ENCODE measurements around the gene FCHSD2.

The FCHSD2 gene

GRCh38 chr11:73095613-73096012 lies 46.5 kb downstream of the FCHSD2 start:
- no peak overlapping the region for H3K9ac ChIP-seq (ENCODE audit: low read depth, low read length)
- no peak overlapping the region for H3K27ac ChIP-seq (ENCODE audit: low read length)
- ATAC-seq (ENCODE audit: insufficient read depth, low read depth) (no peak), DNase-seq (no peak)
- H3K9me3 ChIP-seq (ENCODE audit: insufficient read depth, low read length, severe bottlenecking) = no peaks in the 10 kb centered on the region
- peaks cover 5% of the 10 kb centered on the region; the same call in 1 of the 2 replicates for H4K20me1 ChIP-seq (ENCODE audit: insufficient read depth, low read length)
- no peak for TF ChIP-seq CTCF (IDR thresholded peaks at IDR 0.05; ENCODE audit: borderline replicate concordance, extremely low read depth, low read length, poor library complexity, severe bottlenecking)
- TF ChIP-seq EZH2 (IDR thresholded peaks at IDR 0.05; ENCODE audit: borderline replicate concordance, low read depth, low read length, severe bottlenecking) = no peak
- no peaks in the 10 kb centered on the region for H3K4me1 ChIP-seq (ENCODE audit: insufficient read depth, low read length)
- no peak overlapping the region for H3K4me3 ChIP-seq (ENCODE audit: low read depth in 1 of 2, low read length in 2 of 2)
- no peak overlapping the region for H2AFZ ChIP-seq (ENCODE audit: low read depth, low read length)
- H3K4me2 ChIP-seq (ENCODE audit: insufficient read depth, low read length) = no peak overlapping the region
- H3K36me3 ChIP-seq (ENCODE audit: insufficient read depth, low read length) = no peaks in the 10 kb centered on the region
- no peaks in the 10 kb centered on the region for H3K27me3 ChIP-seq (ENCODE audit: insufficient read depth, low read length, poor library complexity)
- peaks cover 51% of the 10 kb centered on the region for H3K79me2 ChIP-seq (ENCODE audit: insufficient read depth, low read length)

GRCh38 chr11:73091521-73092305 lies 50.4 kb downstream of the FCHSD2 start:
- H3K4me2 ChIP-seq (ENCODE audit: insufficient read depth, low read length) = no peak overlapping the region
- no peak overlapping the region for H2AFZ ChIP-seq (ENCODE audit: low read depth, low read length)
- no peak overlapping the region for H3K27ac ChIP-seq (ENCODE audit: low read length)
- peaks cover 7% of the 10 kb centered on the region; the same call in 1 of the 2 replicates for H4K20me1 ChIP-seq (ENCODE audit: insufficient read depth, low read length)
- H3K4me1 ChIP-seq (ENCODE audit: insufficient read depth, low read length) = no peaks in the 10 kb centered on the region
- no peak overlapping the region for H3K4me3 ChIP-seq (ENCODE audit: low read depth in 1 of 2, low read length in 2 of 2)
- H3K9ac ChIP-seq (ENCODE audit: low read depth, low read length) = no peak overlapping the region
- TF ChIP-seq CTCF (IDR thresholded peaks at IDR 0.05; ENCODE audit: borderline replicate concordance, extremely low read depth, low read length, poor library complexity, severe bottlenecking) (no peak), EZH2 (IDR thresholded peaks at IDR 0.05; ENCODE audit: borderline replicate concordance, low read depth, low read length, severe bottlenecking) (no peak)
- no peaks in the 10 kb centered on the region for H3K36me3 ChIP-seq (ENCODE audit: insufficient read depth, low read length)
- peaks cover 55% of the 10 kb centered on the region for H3K79me2 ChIP-seq (ENCODE audit: insufficient read depth, low read length)
- no peaks in the 10 kb centered on the region for H3K9me3 ChIP-seq (ENCODE audit: insufficient read depth, low read length, severe bottlenecking)
- no peaks in the 10 kb centered on the region for H3K27me3 ChIP-seq (ENCODE audit: insufficient read depth, low read length, poor library complexity)
- no peak for ATAC-seq (ENCODE audit: insufficient read depth, low read depth)
- no peak for DNase-seq

DNA sequence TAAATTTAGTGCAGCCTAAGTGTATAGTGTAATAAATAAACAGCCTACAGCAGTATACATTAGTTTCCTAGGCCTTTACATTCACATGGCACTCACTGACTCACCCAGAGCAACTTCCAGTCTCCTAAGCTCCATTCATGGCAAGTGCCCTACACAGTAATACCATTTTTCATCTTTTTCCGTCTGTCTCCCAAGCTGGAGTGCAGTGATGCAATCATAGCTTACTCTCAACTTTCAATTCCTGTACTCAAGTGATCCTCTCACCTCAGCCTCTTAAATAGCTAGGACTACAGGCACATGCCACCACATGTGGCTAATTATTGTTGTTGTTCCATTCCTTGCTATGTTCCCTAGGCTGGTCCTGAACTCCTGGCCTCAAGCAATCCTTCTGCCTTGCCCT lies 54.4 kb downstream of the FCHSD2 start:
- no peak overlapping the region for H3K4me2 ChIP-seq (ENCODE audit: insufficient read depth, low read length)
- TF ChIP-seq CTCF (IDR thresholded peaks at IDR 0.05; ENCODE audit: borderline replicate concordance, extremely low read depth, low read length, poor library complexity, severe bottlenecking) (no peak), EZH2 (IDR thresholded peaks at IDR 0.05; ENCODE audit: borderline replicate concordance, low read depth, low read length, severe bottlenecking) (no peak)
- no peaks in the 10 kb centered on the region for H3K27me3 ChIP-seq (ENCODE audit: insufficient read depth, low read length, poor library complexity)
- H3K4me1 ChIP-seq (ENCODE audit: insufficient read depth, low read length) = no peaks in the 10 kb centered on the region
- H3K79me2 ChIP-seq (ENCODE audit: insufficient read depth, low read length) = peaks cover 32% of the 10 kb centered on the region
- 0 out of 2 replicates have a peak, but pooled peaks cover 6% of the 10 kb centered on the region for H3K36me3 ChIP-seq (ENCODE audit: insufficient read depth, low read length)
- H2AFZ ChIP-seq (ENCODE audit: low read depth, low read length) = no peak overlapping the region
- no peak overlapping the region for H3K4me3 ChIP-seq (ENCODE audit: low read depth in 1 of 2, low read length in 2 of 2)
- H3K9ac ChIP-seq (ENCODE audit: low read depth, low read length) = no peak overlapping the region
- H3K9me3 ChIP-seq (ENCODE audit: insufficient read depth, low read length, severe bottlenecking) = no peaks in the 10 kb centered on the region
- DNase-seq (no peak), ATAC-seq (ENCODE audit: insufficient read depth, low read depth) (no peak)
- H3K27ac ChIP-seq (ENCODE audit: low read length) = no peak overlapping the region
- peaks cover 4% of the 10 kb centered on the region; the same call in 1 of the 2 replicates for H4K20me1 ChIP-seq (ENCODE audit: insufficient read depth, low read length)

All from DND-41 (cell line).